Right cardiac atrium (tissue), 5 donors: ENCODE results near the gene MEGF6. TPM values are rescaled to one million over a fixed set of nuclear protein-coding genes. Genes with fewer than 3 reads are reported as not detected.
A peak's percentile ranks its signal among the peaks of the same experiment; 100 is the strongest.

Experiments used
- ATAC-seq, 2 donors: fragments of 200-7000 bp; cut with Tn5 transposase; one replicate each; pipeline versions ENCODE4 v1.8.0 to v1.9.1; 2020; ENCODE audit warnings: moderate library complexity in 2 of 2, mild to moderate bottlenecking in 1 of 2
- DNase-seq, 3 donors: peaks; one replicate each; pipeline ENCODE4 v3.0.0-alpha.2; 2020
- H3K27ac ChIP-seq: one replicate; pipeline ENCODE4 v1.5.1; 2013; ENCODE audit warnings: mild to moderate bottlenecking, low read length, control low read depth, moderate library complexity
- H3K27me3 ChIP-seq: one replicate; pipeline ENCODE4 v1.6.1; 2013; ENCODE audit not compliant: control insufficient read depth, insufficient read depth
- H3K4me1 ChIP-seq: one replicate; pipeline ENCODE4 v1.6.1; 2013; ENCODE audit warnings: low read length; ENCODE audit not compliant: control insufficient read depth, insufficient read depth
- H3K4me3 ChIP-seq: one replicate; pipeline ENCODE4 v1.5.1; 2013; ENCODE audit warnings: low read length, control low read depth
- H3K9me3 ChIP-seq: one replicate; pipeline ENCODE4 v1.6.1; 2013; ENCODE audit warnings: low read length; ENCODE audit not compliant: control insufficient read depth
- WGBS: extraction: QIAGEN DNeasy Blood & Tissue Kit; methylation state at CpG from one replicate; pipeline ENCODE4 v1.1.7; 2013; 5-methylcytosine and 5-hydroxymethylcytosine counted together
- intact Hi-C, 4 donors: fragments of 100-400 bp; cut with DNase I; formaldehyde crosslinking; loops; one replicate each; pipeline versions ENCODE4 v1.11.0 to v1.14.0; 2022 to 2023
- polyA plus RNA-seq: library from polyadenylated mRNA; stranded (reverse); fragments of 200-250 nt; gene quantifications from one replicate; pipeline ENCODE4 v1.2.3, GENCODE V29; 2013
- total RNA-seq, 4 donors: library from RNA; stranded (reverse); fragmentation: NEBNext Ultra II Directional; extraction: Animal tissue kit (Norgen Biotek cat#: 25700); gene quantifications; one replicate each; pipeline ENCODE4 v1.2.1, GENCODE V29; 2021
- donor health status: healthy with polysubstance abuse.
- donor health status: DM: no; HTN: yes; CAD: no.
- donor health status: DM: no; HTN: no; CAD: no.
- donor health status: DM: no; HTN: yes; CAD: no; lungs with severe emphysema.
- donor health status: DM: yes; HTN: yes; CAD: no.

The MEGF6 gene
- total and polyA plus RNA-seq, 5 donors = 7.0 to 18.7 (median 11.0) TPM

- ATAC-seq = no peak
- Histone ChIP-seq H3K27ac (no peak overlapping the region), H3K4me3 (no peak overlapping the region), H3K9me3 (no peaks in the 10 kb centered on the region), H3K27me3 (no peaks in the 10 kb centered on the region), H3K4me1 (no peaks in the 10 kb centered on the region)
- 76% methylated on average over 27 of the region's 27 CpGs for WGBS
- intact Hi-C loops = loop anchor here in 1 of 4 donors (10.0 kb wide), 1 partner anchor 56 kb away; no protein-coding TSS in a partner anchor
- DNase-seq = no peak
These were observed 60.6 kb downstream of the MEGF6 start for GRCh38 chr1:3550511-3551289.

DNA sequence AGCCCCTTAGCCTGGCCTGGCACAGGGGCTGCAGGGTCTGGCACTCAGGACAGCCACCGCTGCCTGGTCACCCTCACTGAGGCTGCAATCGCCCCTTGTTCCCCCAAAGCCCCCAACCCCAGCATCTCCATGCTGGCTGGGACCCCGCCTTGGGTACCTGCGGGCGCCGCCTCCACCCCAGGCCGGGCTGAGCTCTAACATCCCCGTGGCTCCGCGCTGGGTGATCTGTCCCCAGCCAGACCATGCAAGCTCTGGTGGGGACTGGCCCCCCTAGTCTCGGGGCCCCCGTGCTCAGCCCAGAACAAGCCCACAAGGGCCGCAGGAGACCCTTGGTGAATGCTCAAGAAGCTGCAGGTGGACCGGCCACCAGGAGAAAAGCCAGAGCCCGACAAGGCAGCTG lies 62.4 kb downstream of the MEGF6 start:
- Histone ChIP-seq H3K27ac (no peak overlapping the region), H3K9me3 (no peaks in the 10 kb centered on the region), H3K27me3 (no peaks in the 10 kb centered on the region), H3K4me3 (no peak overlapping the region), H3K4me1 (no peaks in the 10 kb centered on the region)
- DNase-seq = no peak
- ATAC-seq = no peak
- 94% methylated on average over 15 of the region's 15 CpGs for WGBS
- intact Hi-C loops = no loop called here

GRCh38 chr1:3548156-3548893 lies 63.0 kb downstream of the MEGF6 start:
- no peaks in the 10 kb centered on the region for H3K9me3 ChIP-seq
- 46% methylated on average over 24 of the region's 24 CpGs for WGBS
- no peak overlapping the region for H3K27ac ChIP-seq
- peak in 1 of 3 donors; percentile 80 for DNase-seq
- no peak overlapping the region for H3K4me3 ChIP-seq
- H3K4me1 ChIP-seq = no peaks in the 10 kb centered on the region
- intact Hi-C loops = no loop called here
- no peaks in the 10 kb centered on the region for H3K27me3 ChIP-seq
- peak; percentile 12 to 36 for ATAC-seq

DNA sequence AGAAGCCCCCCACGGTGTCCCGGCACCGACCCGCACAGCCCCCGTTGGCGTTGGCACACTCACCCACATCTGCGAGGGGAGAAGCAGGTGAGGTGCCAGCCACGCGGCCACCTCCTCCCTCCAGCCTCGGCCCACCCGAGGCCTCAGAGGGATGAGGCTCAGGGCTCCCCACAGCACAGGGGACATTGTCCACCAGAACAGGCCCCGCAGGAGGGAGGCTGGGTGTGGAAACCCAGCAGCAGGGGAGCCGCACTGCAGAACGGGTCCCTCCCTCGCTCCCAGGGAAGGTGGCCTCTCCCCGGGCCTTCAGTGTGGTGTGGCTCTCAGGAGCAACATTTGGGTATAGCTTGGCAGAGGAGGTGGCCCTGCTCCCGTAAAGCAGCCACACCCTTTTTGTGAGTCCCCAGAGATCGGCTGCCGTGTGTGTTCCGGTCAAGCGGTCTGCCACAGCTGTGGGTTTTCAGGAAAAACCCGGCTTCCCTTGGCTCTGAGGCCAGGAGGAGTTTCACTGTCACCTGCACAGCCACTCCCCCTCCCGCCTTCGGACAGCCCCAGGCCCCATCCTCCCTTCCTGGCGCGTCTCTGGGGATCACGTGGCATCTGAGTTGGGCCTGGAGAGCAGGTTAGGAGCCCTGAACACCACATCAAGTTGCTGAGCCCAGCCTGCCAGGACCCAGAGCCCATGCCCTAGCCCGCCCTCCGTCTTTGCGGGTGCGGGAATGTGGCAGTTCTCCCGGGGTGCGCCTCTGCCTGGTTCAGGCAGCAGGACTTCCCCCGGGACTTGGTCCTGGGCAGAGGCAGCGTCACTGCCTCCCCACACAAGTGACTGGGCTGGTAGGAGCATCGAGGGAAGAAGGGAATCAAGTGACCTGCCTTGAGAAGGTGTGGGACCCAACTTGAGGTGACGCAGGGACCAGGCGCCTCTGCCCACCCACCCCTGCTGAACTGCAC lies 64.0 kb downstream of the MEGF6 start:
- Histone ChIP-seq H3K27ac (no peak overlapping the region), H3K4me1 (no peaks in the 10 kb centered on the region), H3K27me3 (no peaks in the 10 kb centered on the region), H3K9me3 (no peaks in the 10 kb centered on the region), H3K4me3 (no peak overlapping the region)
- ATAC-seq (no peak), DNase-seq (no peak)
- WGBS = 75% methylated on average over 38 of the region's 38 CpGs
- intact Hi-C loops = no loop called here

DNA sequence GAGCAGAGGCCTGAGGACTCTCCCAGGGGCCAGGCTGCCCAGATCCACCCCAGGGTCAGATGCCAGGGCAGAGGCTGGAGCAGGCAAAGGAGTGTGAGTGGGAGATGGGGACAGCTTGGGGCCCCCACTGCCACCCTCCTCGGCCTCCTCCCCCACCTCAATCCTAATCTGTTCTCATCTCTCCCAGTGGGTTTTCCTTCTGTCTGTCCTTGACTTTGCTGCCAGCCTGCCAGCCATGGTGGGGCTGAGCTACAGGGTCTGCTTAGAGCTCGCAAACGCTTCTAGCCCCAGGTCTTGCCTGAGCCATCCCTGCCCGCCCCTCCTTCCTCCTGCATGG lies 65.3 kb downstream of the MEGF6 start:
- H3K9me3 ChIP-seq = no peaks in the 10 kb centered on the region
- no peak overlapping the region for H3K4me3 ChIP-seq
- no peak overlapping the region for H3K27ac ChIP-seq
- ATAC-seq = no peak
- WGBS = 65% methylated on average over 4 of the region's 4 CpGs
- no peaks in the 10 kb centered on the region for H3K4me1 ChIP-seq
- intact Hi-C loops = no loop called here
- DNase-seq = no peak
- no peaks in the 10 kb centered on the region for H3K27me3 ChIP-seq

GRCh38 chr1:3545363-3546047 lies 65.8 kb downstream of the MEGF6 start:
- Histone ChIP-seq H3K27ac (no peak overlapping the region), H3K4me3 (no peak overlapping the region), H3K27me3 (no peaks in the 10 kb centered on the region), H3K9me3 (no peaks in the 10 kb centered on the region), H3K4me1 (no peaks in the 10 kb centered on the region)
- peak in 1 of 3 donors; percentile 73 for DNase-seq
- intact Hi-C loops = no loop called here
- ATAC-seq = no peak
- 63% methylated on average over 21 of the region's 21 CpGs for WGBS

GRCh38 chr1:3544040-3544977 lies 67.0 kb downstream of the MEGF6 start:
- intact Hi-C loops = no loop called here
- no peak overlapping the region for H3K27ac ChIP-seq
- no peaks in the 10 kb centered on the region for H3K4me1 ChIP-seq
- WGBS = 95% methylated on average over 33 of the region's 33 CpGs
- no peak for ATAC-seq
- H3K4me3 ChIP-seq = no peak overlapping the region
- no peak for DNase-seq
- H3K9me3 ChIP-seq = no peaks in the 10 kb centered on the region
- no peaks in the 10 kb centered on the region for H3K27me3 ChIP-seq

GRCh38 chr1:3543076-3544039 lies 68.0 kb downstream of the MEGF6 start:
- intact Hi-C loops = no loop called here
- no peak overlapping the region for H3K4me3 ChIP-seq
- peak overlapping the region; percentile 10 for H3K27ac ChIP-seq
- DNase-seq (peak; percentile 76 to 89 (median 89)), ATAC-seq (peak; percentile 45 to 52)
- no peaks in the 10 kb centered on the region for H3K27me3 ChIP-seq
- WGBS = 61% methylated on average over 49 of the region's 49 CpGs
- no peaks in the 10 kb centered on the region for H3K9me3 ChIP-seq
- no peaks in the 10 kb centered on the region for H3K4me1 ChIP-seq

- Histone ChIP-seq H3K4me3 (no peak overlapping the region), H3K4me1 (no peaks in the 10 kb centered on the region), H3K27me3 (no peaks in the 10 kb centered on the region), H3K9me3 (no peaks in the 10 kb centered on the region), H3K27ac (no peak overlapping the region)
- DNase-seq (no peak), ATAC-seq (no peak)
- intact Hi-C loops = no loop called here
- 82% methylated on average over 9 of the region's 9 CpGs for WGBS
These were observed 68.6 kb downstream of the MEGF6 start for GRCh38 chr1:3542676-3543075.
